Placental pericyte (primary cell): ENCODE data around the gene SLC23A2. TPM values are rescaled to one million over a fixed set of nuclear protein-coding genes. Genes with fewer than 3 reads are reported as not detected.

ENCODE experiments used
- small RNA-seq: library from RNA; depleted of rRNA; stranded (forward); fragments of <200 nt; gene quantifications from one replicate; pipeline ENCODE3, GENCODE V24; 2012; ENCODE audit warnings: low replicate concordance
- total RNA-seq: library from RNA; depleted of rRNA; stranded (reverse); fragments of >200 nt; gene quantifications from 2 replicates; pipeline ENCODE4 v1.2.3, GENCODE V29; 2012

The SLC23A2 gene
- 13.9 and 28.9 TPM in 2 replicates for total RNA-seq

GRCh38 chr20:5001174-5002076 is at the start of gene SLC23A2:
SLC23A2 (minus strand) TSS chr20:5001510; CDS start chr20:4932562, 68,948 bp downstream.

Small RNA genes within 50 kb of the gene (small RNA-seq; reads per million reads assigned to genes)
- not detected for gene AL121890.1
- not detected for gene RF00322

Other genes with a start within 250 kb of the SLC23A2 start
- gene RASSF2, start 177.9 kb downstream of the SLC23A2 start, total RNA-seq: 0.22 and 7.6 TPM in 2 replicates
- 70.2 and 111 TPM in 2 replicates for gene TMEM230, start 111.6 kb upstream of the SLC23A2 start, total RNA-seq
- 56.0 and 231 TPM in 2 replicates for gene PCNA, start 118.4 kb upstream of the SLC23A2 start, total RNA-seq
- gene CDS2, start 125.5 kb upstream of the SLC23A2 start, total RNA-seq: 22.3 and 61.7 TPM in 2 replicates